ENCODE data around the gene EEF2K. TPM values are rescaled to one million over a fixed set of nuclear protein-coding genes. Genes with fewer than 3 reads are reported as not detected.
"Not testable (repeated sequence)": the region's sequence is repeated elsewhere in the genome, so short reads cannot be mapped to it uniquely, and the experiment has no call there.

Gene EEF2K
- total RNA-seq, 2 donors from 2014 or later = 13.7 to 42.6 TPM

GRCh38 chr16:22210854-22211253 is 4.8 kb downstream of the EEF2K start:
- ATAC-seq (no peak), DNase-seq (ENCODE audit: low spot score) (no peak)
- H3K27ac Mint-ChIP-seq = peak overlapping the region in 1 of 2 donors; percentile 42
- no peak overlapping the region for H3K4me3 Mint-ChIP-seq
- H3K27me3 Mint-ChIP-seq = no peaks in the 10 kb centered on the region
- no peaks in the 10 kb centered on the region for H3K36me3 Mint-ChIP-seq
- no peaks in the 10 kb centered on the region for H3K9me3 Mint-ChIP-seq
- H3K4me1 Mint-ChIP-seq (ENCODE audit: low read depth in 2 of 2) = peaks cover 25 to 37% of the 10 kb centered on the region in 2 donors

- Mint-ChIP-seq H3K9me3 (no peaks in the 10 kb centered on the region), H3K27ac (no peak overlapping the region), H3K27me3 (no peaks in the 10 kb centered on the region), H3K4me3 (no peak overlapping the region), H3K36me3 (no peaks in the 10 kb centered on the region), H3K4me1 (ENCODE audit: low read depth in 2 of 2) (peaks cover 17 to 26% of the 10 kb centered on the region in 2 donors)
- DNase-seq (ENCODE audit: low spot score) (no peak), ATAC-seq (no peak)
Observed at GRCh38 chr16:22213236-22213635, 7.2 kb downstream of the EEF2K start.

GRCh38 chr16:22213801-22214200 is 7.7 kb downstream of the EEF2K start:
- no peak overlapping the region for H3K27ac Mint-ChIP-seq
- ATAC-seq (no peak), DNase-seq (ENCODE audit: low spot score) (no peak)
- H3K27me3 Mint-ChIP-seq = no peaks in the 10 kb centered on the region
- no peaks in the 10 kb centered on the region for H3K36me3 Mint-ChIP-seq
- peaks cover 17 to 26% of the 10 kb centered on the region in 2 donors for H3K4me1 Mint-ChIP-seq (ENCODE audit: low read depth in 2 of 2)
- no peak overlapping the region for H3K4me3 Mint-ChIP-seq
- H3K9me3 Mint-ChIP-seq = no peaks in the 10 kb centered on the region

GRCh38 chr16:22214402-22214801 is 8.3 kb downstream of the EEF2K start:
- Mint-ChIP-seq H3K36me3 (no peaks in the 10 kb centered on the region), H3K27ac (peak overlapping the region in 1 of 2 donors; percentile 35), H3K9me3 (no peaks in the 10 kb centered on the region), H3K4me3 (no peak overlapping the region), H3K27me3 (no peaks in the 10 kb centered on the region), H3K4me1 (ENCODE audit: low read depth in 2 of 2) (peaks cover 17 to 26% of the 10 kb centered on the region in 2 donors)
- ATAC-seq (no peak), DNase-seq (ENCODE audit: low spot score) (no peak)

- H3K27ac Mint-ChIP-seq = peak overlapping the region in 1 of 2 donors; percentile 35
- no peak for ATAC-seq
- DNase-seq (ENCODE audit: low spot score) = no peak
Observed at GRCh38 chr16:22214889-22215288, 8.8 kb downstream of the EEF2K start.

DNA sequence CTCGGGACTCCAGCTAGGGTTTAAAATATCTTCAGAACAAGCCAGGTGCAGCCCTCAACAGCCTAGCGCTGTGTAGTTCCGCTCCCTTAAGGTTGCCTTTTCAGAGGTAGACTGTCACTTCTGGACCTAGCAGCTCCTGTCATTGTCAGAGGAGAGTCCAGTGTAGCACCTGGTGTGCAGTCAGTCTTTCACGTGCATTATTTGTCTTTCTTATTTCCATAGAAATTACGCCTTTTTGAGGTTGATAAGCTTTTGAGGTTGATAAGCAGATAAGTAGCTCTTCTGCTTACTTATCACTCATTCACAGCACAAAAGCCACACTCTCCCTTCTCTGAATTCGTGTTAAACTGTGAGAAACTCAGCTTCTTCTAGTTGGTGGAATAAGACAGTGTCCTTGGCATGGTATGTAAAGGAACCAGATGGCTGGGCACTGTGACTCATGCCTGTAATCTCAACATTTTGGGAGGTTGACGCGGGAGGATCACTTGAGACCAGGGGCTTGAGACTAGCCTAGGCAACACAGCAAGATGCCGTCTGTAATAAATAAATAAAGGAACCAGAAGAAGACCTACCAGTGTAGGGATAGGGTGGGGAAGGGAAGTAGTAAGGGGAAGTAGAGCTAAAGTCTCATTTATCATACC is 10.2 kb downstream of the EEF2K start:
- Mint-ChIP-seq H3K9me3 (no peaks in the 10 kb centered on the region), H3K27me3 (no peaks in the 10 kb centered on the region), H3K27ac (peak overlapping the region in 1 of 2 donors; percentile 53), H3K4me1 (ENCODE audit: low read depth in 2 of 2) (peaks cover 18 to 22% of the 10 kb centered on the region in 2 donors), H3K36me3 (no peaks in the 10 kb centered on the region), H3K4me3 (peak overlapping the region; percentile 52)
- DNase-seq (ENCODE audit: low spot score) = no peak
- ATAC-seq = peak in 1 of 2 donors; percentile 64

More at GRCh38 chr16:22214889-22215288, 8.8 kb downstream of the EEF2K start:
- Mint-ChIP-seq H3K4me1 (ENCODE audit: low read depth in 2 of 2) (peaks cover 17 to 26% of the 10 kb centered on the region in 2 donors), H3K4me3 (no peak overlapping the region), H3K9me3 (no peaks in the 10 kb centered on the region), H3K27me3 (no peaks in the 10 kb centered on the region), H3K36me3 (no peaks in the 10 kb centered on the region)

DNA sequence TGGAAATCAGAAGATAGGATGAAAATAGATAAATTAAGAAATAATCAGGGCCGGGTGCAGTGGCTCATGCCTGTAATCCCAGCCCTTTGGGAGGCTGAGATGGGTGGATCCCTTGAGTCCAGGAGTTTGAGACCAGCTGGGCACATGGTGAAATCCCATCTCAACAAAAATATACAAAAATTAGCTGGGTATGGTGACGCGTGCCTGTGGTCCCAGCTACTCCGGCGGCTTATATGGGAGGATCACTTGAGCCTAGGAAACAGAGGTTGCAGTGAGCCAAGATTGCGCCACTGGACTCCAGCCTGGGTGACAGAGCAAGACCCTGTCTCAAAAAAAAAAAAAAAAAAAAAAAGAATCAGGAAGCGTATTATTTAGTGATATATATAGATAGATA is 10.8 kb downstream of the EEF2K start:
- not testable (repeated sequence) for H3K36me3 Mint-ChIP-seq; H3K27me3 Mint-ChIP-seq; H3K9me3 Mint-ChIP-seq; DNase-seq (ENCODE audit: low spot score); ATAC-seq
- peaks cover 18 to 22% of the 10 kb centered on the region in 2 donors for H3K4me1 Mint-ChIP-seq (ENCODE audit: low read depth in 2 of 2)
- peak overlapping the region in 1 of 2 donors; percentile 53 for H3K27ac Mint-ChIP-seq
- peak overlapping the region; percentile 52 for H3K4me3 Mint-ChIP-seq

DNA sequence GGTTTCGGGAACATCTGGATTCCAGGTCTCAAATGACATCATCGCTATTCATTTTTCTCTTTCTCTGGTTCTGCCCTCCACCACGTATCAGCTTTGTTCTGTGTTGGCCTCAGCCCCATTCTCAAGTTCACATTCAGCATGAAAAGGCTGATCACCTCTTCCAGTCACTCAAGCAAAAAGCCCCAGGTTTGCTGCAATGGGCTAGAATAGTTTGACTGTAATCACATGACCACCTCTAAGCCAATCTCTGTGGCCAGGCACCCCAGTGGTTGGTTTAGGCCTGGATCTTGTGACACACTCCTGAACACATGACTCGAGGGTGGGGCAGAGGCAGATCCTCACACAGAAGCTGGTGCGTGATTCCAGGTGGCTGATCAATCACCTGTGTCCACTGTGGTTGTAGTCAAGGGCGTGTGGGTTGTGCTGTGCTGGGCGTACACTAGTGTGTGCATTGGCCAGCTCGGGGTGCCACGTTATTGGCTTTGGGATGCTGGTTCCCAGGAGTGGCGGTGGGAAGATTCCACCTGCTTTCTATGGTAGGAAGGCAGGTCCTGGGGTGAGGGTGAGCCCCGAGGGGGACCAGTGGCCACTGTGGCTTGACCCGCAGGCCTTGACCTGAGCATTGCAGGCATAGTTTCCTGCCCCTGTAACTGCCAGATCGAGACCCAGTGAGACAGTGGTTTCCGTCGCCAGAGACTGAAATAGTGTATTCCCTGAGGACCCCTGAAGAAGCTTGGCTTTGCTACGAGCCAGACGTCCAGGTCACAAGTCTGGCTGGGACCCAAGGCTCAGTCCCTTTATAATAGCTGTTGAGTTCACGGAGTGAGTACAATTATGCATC is 12.0 kb downstream of the EEF2K start:
- H3K4me3 Mint-ChIP-seq = no peak overlapping the region
- peaks cover 18 to 22% of the 10 kb centered on the region in 2 donors for H3K4me1 Mint-ChIP-seq (ENCODE audit: low read depth in 2 of 2)
- DNase-seq (ENCODE audit: low spot score) (no peak), ATAC-seq (peak; percentile 66 to 72)
- H3K27ac Mint-ChIP-seq = no peak overlapping the region
- H3K9me3 Mint-ChIP-seq = no peaks in the 10 kb centered on the region
- no peaks in the 10 kb centered on the region for H3K36me3 Mint-ChIP-seq
- no peaks in the 10 kb centered on the region for H3K27me3 Mint-ChIP-seq

DNA sequence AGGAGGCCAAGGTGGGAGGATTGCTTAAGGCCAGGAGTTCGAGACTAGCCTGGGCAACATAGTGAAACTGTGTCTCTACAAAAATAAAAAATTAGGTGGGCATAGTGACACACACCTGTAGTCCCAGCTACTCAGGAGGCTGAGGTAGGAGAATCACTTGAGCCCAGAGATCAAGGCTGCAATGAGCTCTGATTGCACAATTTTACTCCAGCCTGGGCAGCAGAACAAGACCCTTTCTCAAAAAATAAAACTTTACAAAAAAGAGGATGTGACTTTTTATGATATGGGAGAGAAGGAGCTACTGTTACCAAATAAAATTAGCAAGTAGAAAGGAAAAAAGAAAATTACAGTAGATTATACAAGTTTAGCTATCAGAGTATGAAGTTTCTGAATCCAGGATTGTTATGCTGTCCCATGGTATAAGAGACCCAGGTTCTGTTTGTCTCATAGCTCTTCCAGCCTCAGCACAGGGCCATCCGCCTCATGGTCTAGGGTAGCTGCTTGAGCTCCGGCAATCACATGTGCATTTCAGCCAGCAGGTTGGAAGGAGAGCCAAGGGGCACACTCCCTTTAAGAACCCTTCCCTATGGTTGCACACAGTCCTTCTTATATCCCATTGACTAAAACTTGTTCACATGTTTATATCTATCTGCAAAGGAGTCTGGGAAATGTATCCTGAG is 13.5 kb downstream of the EEF2K start:
- no peaks in the 10 kb centered on the region for H3K36me3 Mint-ChIP-seq
- H3K4me1 Mint-ChIP-seq (ENCODE audit: low read depth in 2 of 2) = peaks cover 12 to 17% of the 10 kb centered on the region in 2 donors
- H3K4me3 Mint-ChIP-seq = no peak overlapping the region
- no peak for DNase-seq (ENCODE audit: low spot score)
- ATAC-seq = no peak
- H3K27ac Mint-ChIP-seq = peak overlapping the region in 1 of 2 donors; percentile 39
- H3K27me3 Mint-ChIP-seq = no peaks in the 10 kb centered on the region
- H3K9me3 Mint-ChIP-seq = no peaks in the 10 kb centered on the region

DNA sequence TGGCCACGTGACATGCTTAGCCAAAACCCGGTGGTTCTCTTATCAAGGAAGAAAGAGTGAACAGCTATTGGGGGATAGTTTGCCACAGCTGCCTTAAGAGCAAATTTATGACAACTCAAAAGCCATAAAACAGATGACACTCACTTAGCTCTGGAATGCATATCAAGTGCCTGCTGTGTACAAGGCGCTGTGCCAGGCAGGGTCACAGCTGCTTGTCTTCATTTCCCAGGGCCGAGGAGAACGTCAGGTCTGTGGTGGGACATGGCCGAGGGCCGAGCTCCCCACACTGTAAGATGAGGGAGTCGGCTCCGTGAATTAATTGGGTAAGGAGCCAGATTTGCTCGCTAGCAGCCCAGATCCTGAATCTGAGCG is 14.0 kb downstream of the EEF2K start:
- H3K4me1 Mint-ChIP-seq (ENCODE audit: low read depth in 2 of 2) = peaks cover 10 to 15% of the 10 kb centered on the region in 2 donors
- ATAC-seq (no peak), DNase-seq (ENCODE audit: low spot score) (no peak)
- H3K36me3 Mint-ChIP-seq = no peaks in the 10 kb centered on the region
- no peak overlapping the region for H3K27ac Mint-ChIP-seq
- H3K27me3 Mint-ChIP-seq = no peaks in the 10 kb centered on the region
- no peak overlapping the region for H3K4me3 Mint-ChIP-seq
- H3K9me3 Mint-ChIP-seq = no peaks in the 10 kb centered on the region

- Mint-ChIP-seq H3K27me3 (no peaks in the 10 kb centered on the region), H3K27ac (no peak overlapping the region), H3K4me3 (no peak overlapping the region), H3K9me3 (no peaks in the 10 kb centered on the region), H3K36me3 (no peaks in the 10 kb centered on the region), H3K4me1 (ENCODE audit: low read depth in 2 of 2) (peaks cover 10 to 13% of the 10 kb centered on the region in 2 donors)
- DNase-seq (ENCODE audit: low spot score) = no peak
- ATAC-seq = no peak
Observed at GRCh38 chr16:22220714-22221113, 14.6 kb downstream of the EEF2K start.

DNA sequence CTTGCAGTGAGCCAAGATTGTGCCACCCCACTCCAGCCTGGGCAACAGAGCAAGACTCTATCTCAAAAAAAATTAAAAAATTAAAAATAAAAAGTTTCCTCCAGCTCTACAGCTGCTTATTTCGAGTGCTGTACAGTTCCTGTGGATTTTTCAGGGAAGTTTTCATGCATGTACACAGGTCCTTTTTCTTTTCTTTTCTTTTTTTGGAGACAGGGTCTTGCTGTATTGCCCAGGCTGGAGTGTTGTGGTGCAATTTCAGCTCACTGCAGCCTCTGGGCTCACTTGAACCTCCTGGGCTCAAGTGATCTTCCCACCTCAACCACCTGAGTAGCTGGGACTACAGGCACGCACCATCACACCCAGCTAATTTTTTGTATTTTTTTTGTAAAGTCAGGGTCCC is 15.9 kb downstream of the EEF2K start:
- no peak for ATAC-seq
- Mint-ChIP-seq H3K27me3 (no peaks in the 10 kb centered on the region), H3K4me3 (no peak overlapping the region), H3K27ac (no peak overlapping the region), H3K4me1 (ENCODE audit: low read depth in 2 of 2) (peaks cover 6 to 9% of the 10 kb centered on the region in 2 donors), H3K9me3 (no peaks in the 10 kb centered on the region), H3K36me3 (no peaks in the 10 kb centered on the region)
- no peak for DNase-seq (ENCODE audit: low spot score)

DNA sequence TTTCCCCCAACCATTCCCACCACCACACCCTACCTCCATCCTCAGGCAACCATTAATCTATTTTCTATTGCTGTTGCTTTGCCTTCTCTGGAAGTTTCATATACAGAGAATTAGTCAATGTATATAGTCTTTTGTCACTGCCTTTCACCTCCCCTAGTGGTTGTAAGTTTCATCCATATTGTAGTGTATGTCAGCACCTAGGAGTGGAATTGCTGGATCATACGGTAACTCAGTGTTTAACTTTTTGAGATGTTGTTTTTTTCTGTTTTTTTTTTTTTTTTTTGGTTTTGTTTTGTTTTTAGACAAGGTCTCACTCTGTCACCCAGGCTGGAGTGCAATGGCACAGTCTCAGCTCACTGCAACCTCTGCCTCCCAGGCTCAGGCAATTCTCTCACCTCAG is 16.9 kb downstream of the EEF2K start:
- H3K9me3 Mint-ChIP-seq = no peaks in the 10 kb centered on the region
- no peak for ATAC-seq
- H3K27ac Mint-ChIP-seq = no peak overlapping the region

DNA sequence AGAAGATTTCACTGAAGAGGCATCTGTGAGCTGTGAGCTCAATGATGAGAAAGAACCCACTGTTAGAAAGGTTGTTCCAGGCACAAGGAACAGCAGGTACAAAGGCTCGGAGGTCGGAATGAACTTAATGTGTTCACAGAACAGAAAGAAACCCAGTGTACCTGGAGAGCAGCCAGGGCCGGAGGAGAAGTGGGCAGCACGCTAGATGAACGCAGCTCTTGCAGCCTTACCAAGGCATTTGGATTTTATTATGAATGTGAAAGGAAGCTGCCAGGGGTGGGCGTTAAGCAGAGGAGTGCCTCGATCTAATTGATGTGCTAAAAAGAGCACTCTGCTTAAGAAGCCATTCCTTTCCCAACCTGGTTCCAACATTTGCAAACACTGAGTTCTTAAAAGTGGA is 19.0 kb downstream of the EEF2K start:
- no peak for DNase-seq (ENCODE audit: low spot score)
- H3K4me3 Mint-ChIP-seq = no peak overlapping the region
- no peak for ATAC-seq
- no peaks in the 10 kb centered on the region for H3K36me3 Mint-ChIP-seq
- no peaks in the 10 kb centered on the region for H3K27me3 Mint-ChIP-seq
- H3K27ac Mint-ChIP-seq = no peak overlapping the region
- H3K9me3 Mint-ChIP-seq = no peaks in the 10 kb centered on the region
- H3K4me1 Mint-ChIP-seq (ENCODE audit: low read depth in 2 of 2) = peaks cover 6 to 9% of the 10 kb centered on the region in 2 donors

More for the DNA sequence above, 16.9 kb downstream of the EEF2K start:
- peaks cover 6 to 9% of the 10 kb centered on the region in 2 donors for H3K4me1 Mint-ChIP-seq (ENCODE audit: low read depth in 2 of 2)
- no peak overlapping the region for H3K4me3 Mint-ChIP-seq
- no peak for DNase-seq (ENCODE audit: low spot score)
- H3K36me3 Mint-ChIP-seq = no peaks in the 10 kb centered on the region
- H3K27me3 Mint-ChIP-seq = no peaks in the 10 kb centered on the region
